CD14-positive monocyte (primary cell): ENCODE results near the gene NLRP12. TPM values are rescaled to one million over a fixed set of nuclear protein-coding genes. Genes with fewer than 3 reads are reported as not detected.

ENCODE experiments used
- DNase-seq, 3 donors: peaks; one replicate each; pipeline ENCODE4 v3.0.0-alpha.2; 2011 to 2022
- H2AFZ ChIP-seq: 2 replicates; pipeline ENCODE4 v1.6.0; 2012; ENCODE audit warnings: mild to moderate bottlenecking, low read depth, low read length, inconsistent platforms; ENCODE audit not compliant: insufficient read depth, poor library complexity, severe bottlenecking
- H3K27ac ChIP-seq, 2 donors: 1 replicate in 1 of 2; 2 replicates in 1 of 2; pipeline ENCODE4 v1.5.1; 2012 to 2013; ENCODE audit warnings: low read length in 2 of 2, control low read depth in 1 of 2, inconsistent platforms in 1 of 2, low read depth in 1 of 2, mild to moderate bottlenecking in 1 of 2
- H3K27me3 ChIP-seq, 2 donors: one replicate each; pipeline versions ENCODE4 v1.6.0 to v1.6.1; 2011 to 2013; ENCODE audit warnings: low read length in 2 of 2; ENCODE audit not compliant: control insufficient read depth in 2 of 2, insufficient read depth in 2 of 2
- H3K36me3 ChIP-seq, 2 donors: replicated peaks in 1 of 2; 1 replicate in 1 of 2; 2 replicates in 1 of 2; pipeline versions ENCODE4 v1.5.1 to v1.6.1; 2012 to 2013; ENCODE audit warnings: low read length in 2 of 2, control low read depth in 1 of 2, inconsistent platforms in 1 of 2, mild to moderate bottlenecking in 1 of 2; ENCODE audit not compliant: insufficient read depth in 2 of 2, control insufficient read depth in 1 of 2
- H3K4me1 ChIP-seq, 2 donors: 1 replicate in 1 of 2; 2 replicates in 1 of 2; pipeline versions ENCODE4 v1.5.1 to v1.6.1; 2012 to 2013; ENCODE audit warnings: low read length in 2 of 2, control low read depth in 1 of 2, inconsistent platforms in 1 of 2, mild to moderate bottlenecking in 1 of 2, moderate library complexity in 1 of 2; ENCODE audit not compliant: insufficient read depth in 2 of 2, control insufficient read depth in 1 of 2
- H3K4me2 ChIP-seq: replicated peaks from 2 replicates; pipeline ENCODE3; 2012; ENCODE audit warnings: low read length, moderate library complexity, mild to moderate bottlenecking; ENCODE audit not compliant: poor library complexity, severe bottlenecking; ENCODE audit errors: extremely low read depth
- H3K4me3 ChIP-seq, 3 experiments: fragments of 200-600 bp in 1 of 3; sonication (generic) in 1 of 3; replicated peaks in 1 of 3; 1 replicate in 2 of 3; 2 replicates in 1 of 3; pipeline ENCODE4 v1.5.1; 2011 to 2013; ENCODE audit warnings: low read length in 3 of 3, mild to moderate bottlenecking in 3 of 3, control low read depth in 2 of 3, low read depth in 2 of 3, inconsistent platforms in 1 of 3, moderate library complexity in 1 of 3
- H3K79me2 ChIP-seq: 2 replicates; pipeline ENCODE4 v1.6.0; 2012; ENCODE audit warnings: mild to moderate bottlenecking, control low read depth, inconsistent platforms, low read length, moderate library complexity; ENCODE audit not compliant: insufficient read depth
- H3K9ac ChIP-seq: 2 replicates; pipeline ENCODE4 v1.6.0; 2017; ENCODE audit warnings: low read length, mild to moderate bottlenecking; ENCODE audit not compliant: insufficient read depth, poor library complexity, severe bottlenecking
- H3K9me3 ChIP-seq, 2 donors: replicated peaks in 1 of 2; 1 replicate in 1 of 2; 2 replicates in 1 of 2; pipeline versions ENCODE4 v1.5.1 to v1.6.1; 2012 to 2013; ENCODE audit warnings: low read length in 2 of 2, control low read depth in 1 of 2; ENCODE audit not compliant: control insufficient read depth in 1 of 2, insufficient read depth in 1 of 2
- H4K20me1 ChIP-seq: 2 replicates; pipeline ENCODE4 v1.6.0; 2012; ENCODE audit warnings: mild to moderate bottlenecking, low read length, control low read depth, moderate library complexity; ENCODE audit not compliant: insufficient read depth
- H3K27ac Mint-ChIP-seq, 7 donors: one replicate each; pipeline ENCODE4 v1.8.0; 2020; ENCODE audit warnings: mild to moderate bottlenecking in 7 of 7, mixed read lengths in 7 of 7, moderate library complexity in 6 of 7, inconsistent platforms in 2 of 7
- H3K27me3 Mint-ChIP-seq, 3 donors: one replicate each; pipeline ENCODE4 v1.8.0; 2021 to 2022; ENCODE audit warnings: low read depth in 3 of 3, mild to moderate bottlenecking in 3 of 3, mixed read lengths in 3 of 3, moderate library complexity in 3 of 3, inconsistent platforms in 1 of 3
- H3K36me3 Mint-ChIP-seq, 2 donors: one replicate each; pipeline ENCODE4 v1.8.0; 2020; ENCODE audit warnings: mixed read lengths in 2 of 2, inconsistent platforms in 1 of 2, mild to moderate bottlenecking in 1 of 2
- H3K4me1 Mint-ChIP-seq: one replicate; pipeline ENCODE4 v1.8.0; 2020; ENCODE audit warnings: mild to moderate bottlenecking, mixed read lengths
- H3K4me3 Mint-ChIP-seq, 2 donors: one replicate each; pipeline ENCODE4 v1.8.0; 2020; ENCODE audit warnings: mild to moderate bottlenecking in 2 of 2, mixed read lengths in 2 of 2, moderate library complexity in 1 of 2
- H3K9me3 Mint-ChIP-seq, 7 donors: one replicate each; pipeline ENCODE4 v1.8.0; 2020 to 2022; ENCODE audit warnings: mixed read lengths in 7 of 7, mild to moderate bottlenecking in 6 of 7, moderate library complexity in 6 of 7, inconsistent platforms in 2 of 7
- WGBS: methylation state at CpG from one replicate; pipeline ENCODE4 v1.1.5; 2013; ENCODE audit warnings: missing lambda C conversion rate; ENCODE audit not compliant: insufficient coverage; 5-methylcytosine and 5-hydroxymethylcytosine counted together
- intact Hi-C, 2 donors: fragments of 100-400 bp; cut with micrococcal nuclease; formaldehyde crosslinking; loops; one replicate each; pipeline versions ENCODE4 v1.15.0 to v1.15.1; 2023
- polyA plus RNA-seq, 3 donors: library from polyadenylated mRNA; depleted of rRNA in 1 of 3; unstranded in 2 of 3; stranded (reverse) in 1 of 3; fragments of 300-500 nt in 2 of 3; fragments of >200 nt in 1 of 3; fragmentation: Illumina TruSeq in 2 of 3; gene quantifications; 1 replicate in 2 of 3; 2 replicates in 1 of 3; pipeline ENCODE4 v1.2.3, GENCODE V29; 2012 to 2021
- TF ChIP-seq, protein P1 (sequence below): fragments of 200-600 bp; IDR thresholded peaks from one replicate; pipeline ENCODE4 v1.8.0; 2022; ENCODE audit warnings: antibody characterized with exemption, mild to moderate bottlenecking

The NLRP12 gene
- polyA plus RNA-seq, 3 donors, result 40.5 to 64.9 (median 47.0) TPM

DNA sequence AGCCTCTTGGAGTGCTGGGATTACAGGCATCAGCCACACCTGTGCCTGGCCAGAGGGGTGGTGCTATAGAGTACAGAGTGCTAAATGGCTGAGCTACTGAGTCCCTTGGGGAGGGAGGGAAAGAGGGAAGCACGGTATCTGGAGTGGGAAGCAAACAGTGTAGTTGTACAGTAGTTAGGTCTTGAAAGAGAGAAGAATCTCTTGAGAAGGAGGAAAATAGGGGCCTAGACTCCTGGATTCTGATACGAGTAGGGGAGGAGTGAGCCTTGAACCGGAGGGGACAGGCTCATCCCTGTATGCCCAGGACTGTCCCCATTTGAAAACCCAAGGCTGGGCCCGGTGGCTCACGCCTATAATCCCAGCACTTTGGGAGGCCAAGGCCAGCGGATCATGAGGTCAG, 48.6 kb upstream of the NLRP12 start:
- no peak for DNase-seq
- peaks cover 68% of the 10 kb centered on the region for H3K4me1 Mint-ChIP-seq
- Histone ChIP-seq H2AFZ (no peak overlapping the region), H3K4me3 (peak overlapping the region in 1 of 3 experiments; percentile 43), H3K79me2 (peaks cover 78% of the 10 kb centered on the region), H3K36me3 (peaks cover 27 to 38% of the 10 kb centered on the region in 2 donors), H3K4me2 (peak overlapping the region; percentile 19), H3K9ac (no peak overlapping the region), H3K4me1 (peaks cover 65 to 72% of the 10 kb centered on the region in 2 donors), H3K27me3 (no peaks in the 10 kb centered on the region), H3K27ac (peak overlapping the region; percentile 36 to 99), H3K9me3 (no peaks in the 10 kb centered on the region), H4K20me1 (peaks cover 86% of the 10 kb centered on the region)
- peaks cover 0 to 12% (median 2%) of the 10 kb centered on the region in 3 donors for H3K27me3 Mint-ChIP-seq
- 73% methylated on average over 4 of the region's 6 CpGs for WGBS
- intact Hi-C loops, result loop anchor here (5.0 to 10.0 kb wide), 3 partner anchors 48 to 152 kb away; partner anchors contain the start of gene NLRP12 (in 2 of the 2)
- peak overlapping the region in 6 of 7 donors; percentile 82 to 97 (median 95) for H3K27ac Mint-ChIP-seq
- H3K9me3 Mint-ChIP-seq, result peaks cover 0 to 13% (median 0%) of the 10 kb centered on the region in 7 donors
- peaks cover 42 to 65% of the 10 kb centered on the region in 2 donors for H3K36me3 Mint-ChIP-seq
- H3K4me3 Mint-ChIP-seq, result no peak overlapping the region
- TF ChIP-seq, protein P1, sequence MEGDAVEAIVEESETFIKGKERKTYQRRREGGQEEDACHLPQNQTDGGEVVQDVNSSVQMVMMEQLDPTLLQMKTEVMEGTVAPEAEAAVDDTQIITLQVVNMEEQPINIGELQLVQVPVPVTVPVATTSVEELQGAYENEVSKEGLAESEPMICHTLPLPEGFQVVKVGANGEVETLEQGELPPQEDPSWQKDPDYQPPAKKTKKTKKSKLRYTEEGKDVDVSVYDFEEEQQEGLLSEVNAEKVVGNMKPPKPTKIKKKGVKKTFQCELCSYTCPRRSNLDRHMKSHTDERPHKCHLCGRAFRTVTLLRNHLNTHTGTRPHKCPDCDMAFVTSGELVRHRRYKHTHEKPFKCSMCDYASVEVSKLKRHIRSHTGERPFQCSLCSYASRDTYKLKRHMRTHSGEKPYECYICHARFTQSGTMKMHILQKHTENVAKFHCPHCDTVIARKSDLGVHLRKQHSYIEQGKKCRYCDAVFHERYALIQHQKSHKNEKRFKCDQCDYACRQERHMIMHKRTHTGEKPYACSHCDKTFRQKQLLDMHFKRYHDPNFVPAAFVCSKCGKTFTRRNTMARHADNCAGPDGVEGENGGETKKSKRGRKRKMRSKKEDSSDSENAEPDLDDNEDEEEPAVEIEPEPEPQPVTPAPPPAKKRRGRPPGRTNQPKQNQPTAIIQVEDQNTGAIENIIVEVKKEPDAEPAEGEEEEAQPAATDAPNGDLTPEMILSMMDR, result no peak

DNA sequence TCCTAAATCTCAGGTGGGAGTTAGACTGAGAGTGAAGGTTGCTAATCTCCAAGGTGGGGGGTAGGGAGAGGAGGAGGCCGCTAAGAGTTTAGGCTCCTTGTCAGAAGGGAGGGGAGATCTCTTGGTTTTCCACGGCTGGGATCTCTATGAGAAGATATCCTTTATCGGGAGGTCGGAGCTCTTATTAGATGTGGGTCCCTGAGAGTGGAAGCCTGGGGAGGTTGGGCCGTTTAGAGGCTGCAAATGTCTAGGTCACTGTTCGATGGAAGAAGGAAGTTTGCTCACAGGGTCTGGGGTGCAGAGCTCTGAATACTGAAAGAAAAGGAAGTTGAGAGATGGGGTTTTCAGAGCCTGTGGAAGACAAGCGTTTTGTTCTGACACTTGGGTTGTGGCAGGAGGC, 47.3 kb upstream of the NLRP12 start:
- Histone ChIP-seq H4K20me1 (peaks cover 76% of the 10 kb centered on the region), H3K4me1 (peaks cover 64 to 70% of the 10 kb centered on the region in 2 donors), H3K27ac (peak overlapping the region; percentile 79 to 99), H3K4me2 (peak overlapping the region; percentile 89), H3K4me3 (peak overlapping the region; percentile 20 to 100 (median 100)), H3K79me2 (peaks cover 79% of the 10 kb centered on the region), H3K9me3 (no peaks in the 10 kb centered on the region), H3K27me3 (no peaks in the 10 kb centered on the region), H3K9ac (peak overlapping the region; percentile 17), H2AFZ (no peak overlapping the region), H3K36me3 (peaks cover 27 to 38% of the 10 kb centered on the region in 2 donors)
- DNase-seq, result peak; percentile 68 to 86 (median 83)
- Mint-ChIP-seq H3K27ac (peak overlapping the region; percentile 91 to 97 (median 96)), H3K36me3 (peaks cover 42 to 59% of the 10 kb centered on the region in 2 donors), H3K9me3 (peaks cover 0 to 13% (median 0%) of the 10 kb centered on the region in 7 donors), H3K4me1 (peaks cover 67% of the 10 kb centered on the region), H3K27me3 (peaks cover 0 to 17% (median 2%) of the 10 kb centered on the region in 3 donors), H3K4me3 (peak overlapping the region; percentile 84 to 90)
- WGBS, result 1% methylated on average over 6 of the region's 7 CpGs
- TF ChIP-seq, protein P1, result no peak
- intact Hi-C loops, result loop anchor here (5.0 to 10.0 kb wide), 3 partner anchors 47 to 153 kb away; partner anchors contain the start of gene NLRP12 (in 2 of the 2)
